ENCODE measurements around the gene FOXA1.
"Not testable (repeated sequence)": the region's sequence is repeated elsewhere in the genome, so short reads cannot be mapped to it uniquely, and the experiment has no call there.

The FOXA1 gene

GRCh38 chr14:37588956-37589714 lies 5.9 kb downstream of the FOXA1 start:
- no peak for DNase-seq

GRCh38 chr14:37588667-37588955 lies 6.4 kb downstream of the FOXA1 start:
- DNase-seq: no peak

GRCh38 chr14:37587881-37588666 lies 7.0 kb downstream of the FOXA1 start:
- DNase-seq: no peak

- no peak for DNase-seq
Measured at GRCh38 chr14:37587131-37587803, 7.8 kb downstream of the FOXA1 start.

GRCh38 chr14:37586797-37587130 lies 8.3 kb downstream of the FOXA1 start:
- DNase-seq: no peak

- DNase-seq: no peak
Measured at GRCh38 chr14:37585971-37586796, 8.9 kb downstream of the FOXA1 start.

- no peak for DNase-seq
Measured at GRCh38 chr14:37585101-37585511, 9.9 kb downstream of the FOXA1 start.

- no peak for DNase-seq
Measured at GRCh38 chr14:37584211-37585100, 10.6 kb downstream of the FOXA1 start.

GRCh38 chr14:37583358-37584210 lies 11.5 kb downstream of the FOXA1 start:
- no peak for DNase-seq

GRCh38 chr14:37580146-37580545 lies 14.9 kb downstream of the FOXA1 start:
- no peak for DNase-seq

GRCh38 chr14:37579274-37579673 lies 15.8 kb downstream of the FOXA1 start:
- no peak for DNase-seq

- no peak for DNase-seq
Measured at GRCh38 chr14:37573356-37573755, 21.7 kb downstream of the FOXA1 start.

- no peak for DNase-seq
Measured at GRCh38 chr14:37571391-37571790, 23.7 kb downstream of the FOXA1 start.

GRCh38 chr14:37569729-37570128 lies 25.3 kb downstream of the FOXA1 start:
- DNase-seq: no peak

- DNase-seq: no peak
Measured at GRCh38 chr14:37566811-37567371, 28.2 kb downstream of the FOXA1 start.

- no peak for DNase-seq
Measured at GRCh38 chr14:37565550-37565949, 29.5 kb downstream of the FOXA1 start.

- no peak for DNase-seq
Measured at GRCh38 chr14:37563189-37563588, 31.9 kb downstream of the FOXA1 start.

- no peak for DNase-seq
Measured at GRCh38 chr14:37559386-37559785, 35.7 kb downstream of the FOXA1 start.

- DNase-seq: no peak
Measured at GRCh38 chr14:37558740-37559139, 36.3 kb downstream of the FOXA1 start.

GRCh38 chr14:37555596-37555995 lies 39.5 kb downstream of the FOXA1 start:
- not testable (repeated sequence) for DNase-seq
